ENCODE data around the gene RARG.
A peak's percentile ranks its signal among the peaks of the same experiment; 100 is the strongest.

RARG gene

GRCh38 chr12:53231921-53232645, at the start of gene RARG:
TSS of gene RARG (minus strand) at chr12:53232209. CDS start at chr12:53227545, 4,664 bp downstream.
- peak; percentile 52 to 59 for DNase-seq (ENCODE audit: extremely low read depth in 1 of 2, low read depth in 1 of 2)

- no peak for DNase-seq (ENCODE audit: extremely low read depth in 1 of 2, low read depth in 1 of 2)
Observed at GRCh38 chr12:53279888-53280498, 48.0 kb upstream of the RARG start.

GRCh38 chr12:53279283-53279869, 47.4 kb upstream of the RARG start:
- no peak for DNase-seq (ENCODE audit: extremely low read depth in 1 of 2, low read depth in 1 of 2)

GRCh38 chr12:53277981-53278380, 46.0 kb upstream of the RARG start:
- DNase-seq (ENCODE audit: extremely low read depth in 1 of 2, low read depth in 1 of 2): no peak

- DNase-seq (ENCODE audit: extremely low read depth in 1 of 2, low read depth in 1 of 2): no peak
Observed at GRCh38 chr12:53276511-53276910, 44.5 kb upstream of the RARG start.

- no peak for DNase-seq (ENCODE audit: extremely low read depth in 1 of 2, low read depth in 1 of 2)
Observed at GRCh38 chr12:53274445-53274844, 42.4 kb upstream of the RARG start.

GRCh38 chr12:53268630-53269562, 36.9 kb upstream of the RARG start:
- DNase-seq (ENCODE audit: extremely low read depth in 1 of 2, low read depth in 1 of 2): no peak

- DNase-seq (ENCODE audit: extremely low read depth in 1 of 2, low read depth in 1 of 2): peak; percentile 83 to 84
Observed at GRCh38 chr12:53267999-53268629, 36.1 kb upstream of the RARG start, which contains the start of gene ESPL1. TSS of gene ESPL1 (plus strand) at chr12:53268299. CDS start at chr12:53268767, 468 bp downstream.

GRCh38 chr12:53267306-53267998, 35.4 kb upstream of the RARG start:
- DNase-seq (ENCODE audit: extremely low read depth in 1 of 2, low read depth in 1 of 2): peak; percentile 25 to 34

- no peak for DNase-seq (ENCODE audit: extremely low read depth in 1 of 2, low read depth in 1 of 2)
Observed at GRCh38 chr12:53265783-53266182, 33.8 kb upstream of the RARG start.

GRCh38 chr12:53259891-53260290, 27.9 kb upstream of the RARG start:
- DNase-seq (ENCODE audit: extremely low read depth in 1 of 2, low read depth in 1 of 2): no peak

GRCh38 chr12:53258541-53259539, 26.8 kb upstream of the RARG start:
- DNase-seq (ENCODE audit: extremely low read depth in 1 of 2, low read depth in 1 of 2): no peak

- DNase-seq (ENCODE audit: extremely low read depth in 1 of 2, low read depth in 1 of 2): no peak
Observed at GRCh38 chr12:53255996-53256395, 24.0 kb upstream of the RARG start.

- DNase-seq (ENCODE audit: extremely low read depth in 1 of 2, low read depth in 1 of 2): no peak
Observed at GRCh38 chr12:53254816-53255545, 23.0 kb upstream of the RARG start.

GRCh38 chr12:53253298-53253697, 21.3 kb upstream of the RARG start:
- DNase-seq (ENCODE audit: extremely low read depth in 1 of 2, low read depth in 1 of 2): no peak

GRCh38 chr12:53252349-53252916, 20.4 kb upstream of the RARG start:
- DNase-seq (ENCODE audit: extremely low read depth in 1 of 2, low read depth in 1 of 2): no peak

- peak in 1 of 2 donors; percentile 47 for DNase-seq (ENCODE audit: extremely low read depth in 1 of 2, low read depth in 1 of 2)
Observed at GRCh38 chr12:53251477-53252348, 19.7 kb upstream of the RARG start.

All from stimulated activated CD8-positive, alpha-beta memory T cell treated with anti-CD3 and anti-CD28 coated beads, Interleukin-7, amount 100 ng/mL, for 48 hours (primary cell).